Upper lobe of left lung (tissue), 6 donors: ENCODE results near the gene TSPEAR. TPM values are rescaled to one million over a fixed set of nuclear protein-coding genes. Genes with fewer than 3 reads are reported as not detected.

Experiments used
- ATAC-seq, 2 donors: fragments of 200-7000 bp; cut with Tn5 transposase; one replicate each; pipeline ENCODE4 v1.9.1; 2022; ENCODE audit warnings: mild to moderate bottlenecking in 2 of 2, moderate library complexity in 2 of 2; ENCODE audit not compliant: low FRiP score in 2 of 2
- DNase-seq, 2 donors: peaks; one replicate each; pipeline ENCODE4 v3.0.0-alpha.2; 2019 to 2020
- H3K27ac ChIP-seq, 4 donors: fragments of 200-600 bp; sonication (generic); one replicate each; pipeline ENCODE4 v1.5.1; 2016 to 2019
- H3K27me3 ChIP-seq, 4 donors: fragments of 200-600 bp; sonication (generic); one replicate each; pipeline ENCODE4 v1.5.1; 2017 to 2019
- H3K36me3 ChIP-seq, 4 donors: fragments of 200-600 bp; sonication (generic); one replicate each; pipeline ENCODE4 v1.5.1; 2016 to 2019
- H3K4me1 ChIP-seq, 4 donors: fragments of 200-600 bp; sonication (generic); one replicate each; pipeline ENCODE4 v1.5.1; 2018 to 2019
- H3K4me3 ChIP-seq, 4 donors: fragments of 200-600 bp; sonication (generic); one replicate each; pipeline ENCODE4 v1.5.1; 2017 to 2019; ENCODE audit warnings: mild to moderate bottlenecking in 2 of 4, moderate library complexity in 1 of 4
- H3K9me3 ChIP-seq, 4 donors: fragments of 200-600 bp; sonication (generic); one replicate each; pipeline ENCODE4 v1.5.1; 2018 to 2019
- EP300 ChIP-seq, 4 donors: sonication (generic); formaldehyde crosslinking; IDR thresholded peaks; one replicate each; pipeline ENCODE4 v1.5.1; 2017; ENCODE audit warnings: antibody characterized with exemption in 4 of 4, control low read depth in 2 of 4
- POLR2A ChIP-seq, 4 donors: fragments of 450-650 bp; IDR thresholded peaks; one replicate each; pipeline ENCODE4 v1.5.1; 2016 to 2017; ENCODE audit warnings: antibody characterized with exemption in 4 of 4, mild to moderate bottlenecking in 2 of 4
- POLR2AphosphoS5 ChIP-seq, 2 donors: sonication (generic); formaldehyde crosslinking; IDR thresholded peaks; one replicate each; pipeline ENCODE4 v1.5.1; 2017; ENCODE audit warnings: antibody characterized with exemption in 2 of 2
- WGBS, 2 donors: methylation state at CpG; one replicate each; pipeline ENCODE4 v1.1.5; 2017 to 2018; 5-methylcytosine and 5-hydroxymethylcytosine counted together
- total RNA-seq, 6 donors: library from RNA; depleted of rRNA in 4 of 6; stranded (reverse); fragments of >200 nt in 4 of 6; gene quantifications; one replicate each; pipeline versions ENCODE4 v1.1.0 to v1.2.1, GENCODE V29; 2016 to 2021
- TF ChIP-seq, protein P1 (sequence below), 6 experiments: fragments of 450-650 bp in 4 of 6; fragments of 200-600 bp in 2 of 6; sonication (generic) in 2 of 6; IDR thresholded peaks; one replicate each; pipeline ENCODE4 v1.5.1; 2016 to 2019; ENCODE audit warnings: antibody characterized with exemption in 6 of 6
- donor health status: DM: no; HTN: no; CAD: no; lungs with moderate emphysema.
- donor health status: DM: no; HTN: yes; CAD: no; lungs with severe emphysema.

The TSPEAR gene
- total RNA-seq, 6 donors from 2014 or later: 0.14 to 0.17 TPM; not detected in 4

DNA sequence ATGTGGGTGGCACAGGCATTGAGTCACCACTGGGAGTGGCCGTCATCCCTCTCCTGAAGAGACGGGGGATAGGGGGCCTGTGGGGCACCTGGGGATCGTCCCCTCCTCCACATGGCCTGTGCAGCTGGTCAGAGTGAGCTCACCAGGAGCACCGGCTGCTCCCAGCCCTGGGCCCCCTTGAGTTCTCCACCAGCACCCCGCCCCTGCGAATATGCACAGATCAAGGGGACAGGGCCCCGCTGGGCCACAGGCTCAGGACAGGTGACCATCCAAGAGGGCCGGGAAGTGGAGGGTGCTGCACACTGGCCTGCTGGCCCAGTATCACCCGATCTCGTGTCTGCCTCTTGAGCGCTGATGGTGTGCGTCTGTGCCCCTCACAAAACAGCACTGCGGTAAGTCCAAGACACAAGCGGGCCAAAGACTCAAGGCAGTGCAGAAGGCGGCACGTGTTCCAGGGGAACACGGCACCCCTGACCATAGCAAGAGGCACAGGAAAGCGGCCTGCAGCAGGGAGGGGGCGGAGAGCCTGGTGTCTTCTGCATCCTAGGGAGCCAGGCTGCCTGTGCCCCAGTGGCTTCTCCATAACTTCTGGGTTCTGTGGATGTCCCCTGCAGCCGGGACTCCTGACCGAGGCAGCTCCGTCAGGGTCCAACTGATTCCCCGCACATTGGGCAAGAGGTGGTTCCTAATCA, 18.1 kb upstream of the TSPEAR start:
- Histone ChIP-seq H3K4me3 (no peak overlapping the region), H3K9me3 (no peaks in the 10 kb centered on the region), H3K27ac (no peak overlapping the region), H3K36me3 (no peaks in the 10 kb centered on the region), H3K4me1 (no peaks in the 10 kb centered on the region), H3K27me3 (peaks cover 0 to 2% (median 0%) of the 10 kb centered on the region in 4 donors)
- TF ChIP-seq POLR2A (IDR thresholded peaks at IDR 0.05) (no peak), EP300 (IDR thresholded peaks at IDR 0.05) (no peak), POLR2AphosphoS5 (IDR thresholded peaks at IDR 0.05) (no peak)
- TF ChIP-seq, protein P1, sequence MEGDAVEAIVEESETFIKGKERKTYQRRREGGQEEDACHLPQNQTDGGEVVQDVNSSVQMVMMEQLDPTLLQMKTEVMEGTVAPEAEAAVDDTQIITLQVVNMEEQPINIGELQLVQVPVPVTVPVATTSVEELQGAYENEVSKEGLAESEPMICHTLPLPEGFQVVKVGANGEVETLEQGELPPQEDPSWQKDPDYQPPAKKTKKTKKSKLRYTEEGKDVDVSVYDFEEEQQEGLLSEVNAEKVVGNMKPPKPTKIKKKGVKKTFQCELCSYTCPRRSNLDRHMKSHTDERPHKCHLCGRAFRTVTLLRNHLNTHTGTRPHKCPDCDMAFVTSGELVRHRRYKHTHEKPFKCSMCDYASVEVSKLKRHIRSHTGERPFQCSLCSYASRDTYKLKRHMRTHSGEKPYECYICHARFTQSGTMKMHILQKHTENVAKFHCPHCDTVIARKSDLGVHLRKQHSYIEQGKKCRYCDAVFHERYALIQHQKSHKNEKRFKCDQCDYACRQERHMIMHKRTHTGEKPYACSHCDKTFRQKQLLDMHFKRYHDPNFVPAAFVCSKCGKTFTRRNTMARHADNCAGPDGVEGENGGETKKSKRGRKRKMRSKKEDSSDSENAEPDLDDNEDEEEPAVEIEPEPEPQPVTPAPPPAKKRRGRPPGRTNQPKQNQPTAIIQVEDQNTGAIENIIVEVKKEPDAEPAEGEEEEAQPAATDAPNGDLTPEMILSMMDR (IDR thresholded peaks at IDR 0.05): no peak
- WGBS, 2 donors: 88 to 92% methylated on average over 16 to 21 of the region's 23 CpGs
- peak in 1 of 2 donors; percentile 69 for DNase-seq
- no peak for ATAC-seq

GRCh38 chr21:44728716-44729115, 17.3 kb upstream of the TSPEAR start:
- no peak overlapping the region for H3K4me3 ChIP-seq
- DNase-seq: no peak
- no peaks in the 10 kb centered on the region for H3K36me3 ChIP-seq
- no peak for ATAC-seq
- 80 to 87% methylated on average over 14 of the region's 14 CpGs for WGBS, 2 donors
- H3K9me3 ChIP-seq: no peaks in the 10 kb centered on the region
- no peaks in the 10 kb centered on the region for H3K4me1 ChIP-seq
- peaks cover 0 to 9% (median 2%) of the 10 kb centered on the region in 4 donors for H3K27me3 ChIP-seq
- TF ChIP-seq POLR2AphosphoS5 (IDR thresholded peaks at IDR 0.05) (no peak), POLR2A (IDR thresholded peaks at IDR 0.05) (no peak)
- H3K27ac ChIP-seq: no peak overlapping the region

GRCh38 chr21:44727757-44728156, 16.4 kb upstream of the TSPEAR start:
- DNase-seq (no peak), ATAC-seq (no peak)
- Histone ChIP-seq H3K4me1 (peaks cover 0 to 8% (median 0%) of the 10 kb centered on the region in 4 donors), H3K27me3 (peaks cover 0 to 14% (median 10%) of the 10 kb centered on the region in 4 donors), H3K36me3 (no peaks in the 10 kb centered on the region), H3K9me3 (no peaks in the 10 kb centered on the region), H3K27ac (no peak overlapping the region), H3K4me3 (no peak overlapping the region)
- WGBS, 2 donors: 67 to 74% methylated on average over 4 to 9 of the region's 9 CpGs
- TF ChIP-seq POLR2A (IDR thresholded peaks at IDR 0.05) (no peak), EP300 (IDR thresholded peaks at IDR 0.05) (no peak), POLR2AphosphoS5 (IDR thresholded peaks at IDR 0.05) (no peak)
- TF ChIP-seq, protein P1 (IDR thresholded peaks at IDR 0.05): no peak

DNA sequence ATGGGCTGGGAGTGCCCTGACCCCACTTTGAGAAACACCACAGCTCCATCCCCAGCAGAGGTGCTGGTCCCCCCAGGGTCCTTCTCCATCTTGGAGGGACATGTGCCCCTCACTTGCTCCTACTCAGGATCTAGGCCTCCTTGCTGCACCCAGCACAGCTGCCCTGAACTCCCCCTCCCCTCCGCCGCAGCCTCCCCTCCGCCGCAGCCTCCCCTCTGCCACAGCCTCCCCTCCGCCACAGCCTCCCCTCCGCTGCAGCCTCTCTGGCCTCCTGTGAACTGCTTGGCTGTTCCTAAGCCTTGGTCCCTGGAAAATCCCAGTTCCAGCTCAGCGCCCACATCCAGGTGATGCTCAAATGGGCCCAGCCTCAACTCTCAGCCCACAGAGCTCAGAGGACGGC, 15.9 kb upstream of the TSPEAR start:
- WGBS, 2 donors: 93 to 95% methylated on average over 7 to 8 of the region's 8 CpGs
- Histone ChIP-seq H3K9me3 (no peaks in the 10 kb centered on the region), H3K4me1 (peaks cover 0 to 8% (median 0%) of the 10 kb centered on the region in 4 donors), H3K36me3 (no peaks in the 10 kb centered on the region), H3K27me3 (peaks cover 0 to 14% (median 10%) of the 10 kb centered on the region in 4 donors), H3K4me3 (no peak overlapping the region), H3K27ac (no peak overlapping the region)
- DNase-seq (peak in 1 of 2 donors; percentile 33), ATAC-seq (no peak)
- TF ChIP-seq EP300 (IDR thresholded peaks at IDR 0.05) (no peak), POLR2A (IDR thresholded peaks at IDR 0.05) (no peak), POLR2AphosphoS5 (IDR thresholded peaks at IDR 0.05) (no peak)
- TF ChIP-seq, protein P1 (IDR thresholded peaks at IDR 0.05): no peak

GRCh38 chr21:44726826-44727225, 15.5 kb upstream of the TSPEAR start:
- Histone ChIP-seq H3K4me1 (peaks cover 0 to 8% (median 0%) of the 10 kb centered on the region in 4 donors), H3K27me3 (peaks cover 0 to 14% (median 10%) of the 10 kb centered on the region in 4 donors), H3K36me3 (no peaks in the 10 kb centered on the region), H3K9me3 (no peaks in the 10 kb centered on the region), H3K27ac (no peak overlapping the region), H3K4me3 (no peak overlapping the region)
- no peak for DNase-seq
- no peak for ATAC-seq
- TF ChIP-seq POLR2A (IDR thresholded peaks at IDR 0.05) (no peak), POLR2AphosphoS5 (IDR thresholded peaks at IDR 0.05) (no peak), EP300 (IDR thresholded peaks at IDR 0.05) (no peak)
- 82 to 88% methylated on average over 2 to 6 of the region's 6 CpGs for WGBS, 2 donors
